Measurements from ENCODE around the gene ALG9. TPM values are rescaled to one million over a fixed set of nuclear protein-coding genes. Genes with fewer than 3 reads are reported as not detected.

Gene ALG9
- polyA plus RNA-seq, 5 donors: 37.1 to 54.3 (median 44.7) TPM

GRCh38 chr11:111765984-111766833 is 105.2 kb downstream of the ALG9 start, which contains the start of gene PPP2R1B:
PPP2R1B (minus strand) TSS chr11:111766389; CDS start chr11:111766361, 28 bp downstream.
- DNase-seq: peak; percentile 81 to 85

GRCh38 chr11:111765320-111765983 is 105.9 kb downstream of the ALG9 start:
- no peak for DNase-seq

- no peak for DNase-seq
These were observed 106.8 kb downstream of the ALG9 start for GRCh38 chr11:111764621-111765020.

DNA sequence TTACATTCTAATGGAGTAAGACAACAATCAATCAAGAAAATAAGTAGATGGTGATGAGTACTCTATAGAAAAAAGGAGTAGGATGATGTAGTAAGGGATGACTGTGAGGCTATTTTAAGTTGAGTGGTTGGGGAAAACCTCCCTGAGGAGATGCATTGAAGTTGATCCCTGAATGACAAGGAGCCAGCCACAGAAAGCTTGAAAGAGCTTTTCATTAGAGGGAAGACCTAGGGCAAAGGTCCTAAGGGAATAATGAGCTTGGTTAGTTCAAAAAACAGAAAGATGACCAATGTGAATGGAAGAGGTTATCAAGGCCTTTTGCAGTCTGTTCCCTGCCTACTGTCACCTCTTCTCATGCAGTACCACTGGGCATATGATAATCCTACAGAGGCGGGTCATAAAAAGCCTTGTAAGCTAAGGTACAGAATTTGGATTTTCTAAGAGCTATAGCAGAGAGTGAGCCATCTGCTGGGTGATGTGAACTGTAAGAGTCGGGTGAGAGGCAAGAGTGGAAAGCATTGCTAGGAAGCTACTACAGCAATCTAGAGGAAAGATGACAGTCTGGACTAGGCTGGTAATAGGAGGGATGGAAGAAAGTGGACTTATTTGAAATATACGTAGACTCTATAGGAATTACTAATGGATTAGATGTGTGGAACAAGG is 108.3 kb downstream of the ALG9 start:
- no peak for DNase-seq

DNA sequence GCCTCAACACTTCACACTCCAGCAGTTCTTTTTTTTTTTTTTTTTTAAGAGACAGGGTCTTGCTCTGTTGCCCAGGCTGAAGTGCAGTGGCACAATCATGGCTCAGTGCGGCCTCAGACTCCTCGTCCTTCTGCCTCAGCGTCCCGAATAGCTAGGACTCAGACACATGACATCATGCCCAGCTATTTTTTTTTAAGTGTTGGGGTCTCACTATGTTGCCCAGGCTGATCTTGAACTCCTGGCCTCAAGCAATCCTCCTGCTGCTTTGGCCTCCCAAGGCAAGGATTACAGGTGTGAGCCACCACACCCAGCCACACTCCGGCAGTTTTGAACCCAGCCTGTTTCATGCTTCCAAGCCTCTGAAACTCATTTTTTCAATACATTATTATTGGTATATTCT is 108.9 kb downstream of the ALG9 start:
- DNase-seq: no peak

- DNase-seq: peak in 1 of 2 donors; percentile 28
These were observed 110.3 kb downstream of the ALG9 start for GRCh38 chr11:111761036-111761435.

DNA sequence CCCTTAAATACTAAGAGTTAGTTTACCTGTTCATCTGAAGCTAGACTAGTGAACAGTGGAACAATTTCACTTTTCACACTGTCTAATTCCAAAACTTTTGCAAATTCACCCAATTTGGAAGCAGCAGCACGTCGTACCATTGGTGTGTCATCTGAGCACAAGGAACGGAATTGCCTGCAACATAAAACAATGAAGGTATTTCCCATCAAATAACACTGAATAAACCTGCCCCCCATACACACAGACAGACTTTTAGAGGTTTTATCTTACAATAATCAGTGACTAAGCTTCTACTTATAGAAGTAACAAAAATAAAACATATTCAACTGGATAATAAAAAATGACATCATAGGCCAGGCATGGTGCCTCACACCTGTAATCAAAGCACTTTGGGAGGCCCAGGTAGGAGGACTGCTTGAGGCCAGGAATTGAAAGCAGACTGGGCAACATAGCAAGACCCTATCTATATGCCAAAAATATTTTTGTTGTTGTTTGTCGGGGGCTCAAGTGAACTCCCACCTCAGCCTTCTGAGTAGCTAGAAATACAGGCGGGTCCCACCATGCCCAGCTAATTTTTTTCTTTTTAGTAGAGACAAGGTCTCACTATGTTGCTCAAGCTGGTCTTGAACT is 111.5 kb downstream of the ALG9 start:
- no peak for DNase-seq

DNA sequence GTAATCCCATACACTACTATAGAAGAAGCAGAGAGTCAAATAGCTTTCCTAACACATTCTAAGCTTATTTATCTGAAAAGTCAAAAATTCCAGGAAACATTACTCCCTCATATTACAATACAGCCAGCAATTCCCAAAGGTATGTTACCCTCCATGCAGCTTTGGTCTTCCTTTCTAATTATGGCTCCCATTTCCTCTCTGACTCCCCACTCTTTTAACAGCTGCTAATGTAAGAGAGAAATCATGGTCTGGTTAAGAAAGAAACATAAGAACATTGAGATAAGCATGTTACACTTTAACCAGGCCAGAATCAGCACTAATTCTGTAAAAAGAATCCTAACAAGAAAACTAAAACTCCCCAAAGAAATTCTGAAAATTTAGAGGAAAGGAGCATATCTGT is 112.0 kb downstream of the ALG9 start:
- DNase-seq: no peak

DNA sequence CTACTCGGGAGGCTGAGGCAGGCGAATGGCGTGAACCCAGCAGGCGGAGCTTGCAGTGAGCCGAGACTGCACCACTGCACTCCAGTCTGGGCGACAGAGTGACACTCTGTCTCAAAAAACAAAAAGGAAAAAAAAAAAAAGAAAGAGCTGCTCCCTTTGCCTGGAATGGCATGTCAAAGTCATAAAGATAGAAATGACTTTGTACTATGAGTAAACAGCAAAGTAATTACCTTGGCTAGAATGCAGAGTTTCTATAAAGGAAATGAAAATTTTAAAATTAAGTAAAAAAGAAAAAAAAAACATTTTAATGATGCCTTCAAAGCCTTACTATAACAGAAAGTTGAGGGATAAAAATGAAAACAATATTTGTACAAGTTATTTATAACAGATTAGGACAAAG is 115.3 kb downstream of the ALG9 start:
- DNase-seq: no peak

- no peak for DNase-seq
These were observed 121.7 kb downstream of the ALG9 start for GRCh38 chr11:111749646-111750045.

DNA sequence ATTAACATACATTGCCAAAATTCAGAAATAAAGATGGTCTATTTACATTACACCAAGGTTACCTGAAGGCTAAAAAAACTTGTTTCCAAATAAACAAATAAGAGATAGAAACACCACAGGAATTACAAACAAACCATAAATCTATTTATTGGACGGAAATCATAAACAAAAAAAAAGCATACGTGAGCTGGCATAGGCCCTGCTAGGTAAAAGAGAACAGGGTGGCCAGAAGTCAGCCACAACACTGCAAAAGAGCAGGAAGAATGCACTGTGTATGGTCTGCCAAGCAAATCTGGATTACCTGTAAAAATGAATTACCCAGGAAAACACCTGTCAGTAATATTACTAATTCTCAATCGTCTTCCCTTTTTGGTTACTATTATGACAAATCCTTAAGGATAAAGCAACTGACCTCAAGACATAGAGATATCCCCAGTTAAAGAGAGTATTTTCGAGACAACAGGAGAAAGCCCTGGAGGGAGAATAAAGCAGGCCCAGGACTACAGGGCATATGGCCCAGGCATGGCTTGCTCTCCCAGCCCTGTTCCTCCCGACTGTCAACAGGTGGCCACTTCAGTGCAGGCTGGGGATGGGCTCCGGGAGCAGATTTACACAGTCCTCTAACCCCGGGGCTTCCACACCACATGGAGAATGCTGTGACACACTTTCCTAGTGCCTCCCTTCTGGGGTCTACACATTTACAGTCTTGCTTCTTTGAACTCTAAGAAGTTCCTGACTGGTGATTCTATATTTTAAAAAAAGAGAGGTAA is 123.2 kb downstream of the ALG9 start:
- no peak for DNase-seq

DNA sequence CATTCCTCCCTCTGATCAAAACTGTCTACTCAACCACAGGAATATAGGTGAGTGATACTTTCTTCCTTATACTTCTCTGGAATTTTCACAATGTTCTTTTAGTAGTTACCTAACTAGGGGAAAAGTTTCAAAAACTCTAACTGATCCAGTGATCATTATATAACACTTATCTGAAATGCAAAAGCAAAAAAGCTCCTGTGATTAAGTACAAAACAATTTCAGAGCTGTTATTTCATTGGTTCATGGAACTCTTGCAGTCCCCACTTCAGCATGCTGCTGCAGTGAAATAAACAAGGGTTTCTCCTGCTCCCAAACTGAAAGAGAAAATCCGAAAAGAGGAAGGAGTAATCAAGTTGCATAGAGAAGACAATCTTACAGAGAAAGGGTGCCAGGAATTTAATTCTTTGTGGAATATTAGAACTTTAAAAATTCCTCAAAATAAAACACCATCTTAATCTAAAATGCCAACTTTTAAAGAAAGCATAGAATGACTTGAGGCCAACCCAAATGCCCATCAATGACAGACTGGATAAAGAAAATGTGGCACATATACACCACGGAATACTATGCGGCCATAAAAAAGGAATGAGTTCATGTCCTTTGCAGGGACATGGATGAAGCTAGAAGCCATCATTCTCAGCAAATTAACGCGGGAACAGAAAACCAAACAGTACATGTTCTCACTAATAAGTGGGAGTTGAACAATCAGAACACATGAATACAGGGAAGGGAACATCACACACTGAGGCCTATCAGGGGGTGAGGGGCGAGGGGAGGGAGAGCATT is 125.5 kb downstream of the ALG9 start:
- no peak for DNase-seq

DNA sequence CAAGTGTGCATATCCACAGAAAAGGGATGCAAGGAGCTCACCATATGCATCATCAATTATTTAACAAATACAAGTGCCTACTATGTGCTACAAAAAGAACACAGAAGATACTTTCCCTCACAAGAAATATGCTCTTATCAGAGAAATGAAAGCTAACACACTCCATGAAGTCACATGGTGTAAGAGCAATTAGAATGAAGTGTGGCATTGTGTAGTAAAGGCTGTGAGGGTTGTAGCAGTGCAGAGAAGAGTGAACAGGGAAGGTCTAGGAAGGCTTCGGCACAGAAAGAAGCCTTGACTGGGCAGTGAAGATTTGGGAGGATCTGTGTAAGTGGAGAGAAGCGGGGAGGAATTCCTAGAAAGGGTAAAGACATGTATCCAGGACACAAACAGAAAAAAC is 127.7 kb downstream of the ALG9 start:
- DNase-seq: no peak

DNA sequence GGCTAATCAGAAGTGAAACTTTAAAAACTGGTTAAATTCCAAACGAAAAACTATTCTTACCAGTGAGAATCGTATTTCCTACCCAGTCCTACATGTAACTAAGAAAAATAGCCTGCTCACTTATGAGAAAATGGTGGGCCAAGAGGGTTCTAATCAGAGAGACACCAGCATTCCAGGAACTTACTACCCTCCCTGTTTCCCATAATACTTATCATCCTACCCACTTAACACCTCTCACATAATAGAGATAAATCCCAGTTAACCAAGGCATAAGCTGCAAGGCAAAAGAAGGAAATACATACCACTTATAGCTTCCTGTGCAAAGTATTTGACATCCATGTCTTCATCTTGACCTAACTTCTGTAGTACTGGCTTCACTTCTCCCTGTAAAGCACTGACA is 129.6 kb downstream of the ALG9 start:
- DNase-seq: no peak

DNA sequence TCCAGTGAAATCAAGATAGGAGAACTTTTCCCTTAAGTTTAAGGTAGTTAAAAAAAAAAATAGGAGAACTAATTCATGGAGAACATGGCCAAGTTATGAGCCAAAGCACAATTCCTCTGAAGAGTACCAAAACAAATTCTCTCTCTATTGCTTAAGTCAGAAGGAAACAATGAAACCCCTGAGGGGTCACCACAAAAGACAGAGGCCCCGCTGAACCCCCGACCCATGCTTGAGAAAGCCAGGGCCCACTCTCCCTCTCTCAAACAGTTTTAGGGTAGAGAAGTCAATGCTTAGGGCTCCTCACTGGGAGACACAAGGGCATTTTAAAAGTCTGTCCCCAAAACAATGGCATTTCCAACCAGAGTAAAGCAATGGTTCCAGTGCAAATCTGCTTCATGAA is 132.1 kb downstream of the ALG9 start:
- DNase-seq: no peak

DNA sequence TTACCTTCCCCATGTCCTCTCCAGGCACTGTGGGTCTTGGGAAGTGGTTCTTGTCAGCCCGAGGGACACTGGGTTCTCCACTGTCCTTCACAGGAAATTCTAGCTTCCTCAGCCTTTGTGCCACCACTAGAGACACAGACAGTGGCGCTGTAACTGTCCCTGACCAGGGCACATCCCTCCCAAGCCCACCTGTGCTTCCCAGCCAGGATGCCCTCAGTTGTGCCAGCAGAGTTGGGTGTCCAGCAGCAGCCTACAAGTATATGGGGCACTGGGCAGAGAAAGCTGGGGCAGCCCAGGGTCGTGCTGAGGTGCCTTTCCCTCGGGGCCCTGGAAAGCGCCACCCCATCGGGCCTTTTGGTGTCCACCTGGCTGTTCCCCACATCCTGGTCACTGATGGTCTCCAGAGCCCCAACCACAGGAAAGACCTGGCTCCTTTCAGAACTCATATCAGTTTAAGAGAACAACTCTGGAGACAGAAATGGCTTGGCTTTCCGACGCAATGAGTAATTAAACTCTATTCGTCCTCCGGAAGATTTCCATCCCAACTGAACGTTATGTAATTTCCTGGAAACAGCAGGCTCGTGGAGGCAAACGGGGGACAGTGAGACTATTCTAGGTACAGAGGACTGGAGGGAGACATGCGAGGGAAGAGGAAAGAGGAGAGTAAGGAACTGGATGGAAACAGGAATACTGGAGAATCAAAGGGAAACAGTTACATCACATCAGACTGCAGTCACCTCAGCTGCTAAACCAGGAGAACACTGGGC is 133.8 kb downstream of the ALG9 start:
- DNase-seq: peak in 1 of 2 donors; percentile 22

DNA sequence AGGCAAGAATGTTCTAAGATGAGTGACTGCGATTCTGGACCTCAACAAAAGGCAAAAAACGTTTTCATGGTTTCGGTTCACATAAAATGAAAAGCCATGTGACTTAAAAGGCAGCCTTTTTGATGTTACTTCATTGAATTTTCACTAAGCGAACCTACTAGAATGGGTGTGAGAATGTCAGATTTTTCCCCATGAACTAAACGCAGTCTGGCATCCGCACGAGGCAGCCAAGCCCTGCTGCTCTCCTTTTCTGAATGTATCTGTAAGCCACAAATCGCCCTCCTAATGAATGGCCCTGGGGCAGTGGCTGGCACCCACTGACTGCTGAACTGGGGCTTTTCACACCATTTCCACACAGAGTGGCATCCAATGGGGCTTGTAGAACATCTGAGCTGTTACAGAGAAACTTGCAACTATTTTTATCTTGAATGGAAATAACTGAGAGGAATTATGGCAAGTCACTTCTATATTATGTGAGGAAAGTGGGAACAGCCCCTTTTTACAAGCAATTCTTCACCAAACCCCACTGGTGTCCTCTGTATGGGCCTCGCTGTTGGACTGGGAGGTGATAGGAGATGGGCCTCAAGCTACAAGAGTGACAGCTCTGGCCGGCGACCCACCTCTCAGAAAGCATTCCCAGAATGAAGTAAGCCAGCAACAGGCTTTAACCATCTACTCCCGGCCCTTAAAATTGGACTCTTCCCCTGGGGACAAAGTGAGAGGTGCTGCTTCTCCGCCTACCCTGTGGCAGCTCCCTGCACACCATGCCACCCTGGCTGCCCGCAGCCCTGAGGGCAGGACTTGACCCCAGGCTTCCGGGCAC is 134.5 kb downstream of the ALG9 start:
- DNase-seq: peak in 1 of 2 donors; percentile 21

Data from right lung (tissue), 5 donors.